ENCODE measurements around the gene DGKI.

Gene DGKI

DNA sequence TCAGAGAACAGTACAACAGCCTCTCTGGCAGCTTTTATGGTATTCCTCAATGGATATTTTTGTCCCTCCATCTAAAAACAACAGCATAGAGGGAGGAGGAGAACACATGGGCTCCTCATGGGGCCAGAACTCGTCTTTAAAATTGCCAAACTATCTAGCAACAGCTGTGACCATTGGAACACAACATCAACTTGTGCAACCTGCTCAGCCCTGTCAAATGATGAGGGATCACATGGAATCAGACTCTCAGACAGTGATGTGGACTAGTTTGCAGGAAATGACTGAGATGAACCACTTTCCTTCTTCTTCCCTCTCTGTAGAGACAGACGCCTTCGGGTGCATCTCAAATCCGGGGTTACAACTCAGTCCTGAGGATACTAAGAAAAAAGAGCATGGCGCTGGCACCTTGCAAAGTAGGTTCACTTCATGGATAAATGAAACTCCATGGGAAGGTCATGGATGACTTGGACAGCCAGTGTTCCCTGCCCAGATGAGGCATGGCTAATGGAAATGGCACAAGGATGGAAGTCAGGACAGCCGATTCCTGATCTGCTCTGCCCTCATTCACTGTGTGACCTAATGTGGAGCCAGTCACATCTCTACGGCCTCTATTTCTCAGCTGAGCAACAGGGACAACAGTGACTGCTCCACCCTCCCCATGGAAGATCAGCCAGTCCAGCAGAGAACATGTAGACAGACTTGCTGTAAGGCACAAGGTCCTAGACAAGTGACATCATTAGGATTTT is 24.6 kb upstream of the DGKI start:
- DNase-seq (ENCODE audit: low spot score), result no peak

DNA sequence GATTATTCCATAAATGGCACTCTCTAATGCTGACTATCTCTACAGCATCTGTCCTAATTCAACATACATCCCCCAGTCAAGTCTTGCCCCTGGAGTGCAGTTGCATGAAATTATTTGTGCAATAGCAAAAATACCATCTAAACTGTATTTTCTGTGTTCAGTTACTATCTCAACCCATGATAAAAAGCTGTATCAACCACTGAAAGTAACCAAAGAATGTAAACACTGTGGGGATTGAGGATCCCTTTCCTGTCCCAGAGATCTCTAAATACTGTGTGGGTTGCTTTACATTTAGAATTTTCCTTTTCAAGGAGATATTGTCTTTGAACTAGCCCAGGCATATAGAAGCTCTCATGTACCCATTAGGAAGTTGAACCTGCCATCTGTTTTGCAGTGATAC is 23.9 kb upstream of the DGKI start:
- no peak for DNase-seq (ENCODE audit: low spot score)

DNA sequence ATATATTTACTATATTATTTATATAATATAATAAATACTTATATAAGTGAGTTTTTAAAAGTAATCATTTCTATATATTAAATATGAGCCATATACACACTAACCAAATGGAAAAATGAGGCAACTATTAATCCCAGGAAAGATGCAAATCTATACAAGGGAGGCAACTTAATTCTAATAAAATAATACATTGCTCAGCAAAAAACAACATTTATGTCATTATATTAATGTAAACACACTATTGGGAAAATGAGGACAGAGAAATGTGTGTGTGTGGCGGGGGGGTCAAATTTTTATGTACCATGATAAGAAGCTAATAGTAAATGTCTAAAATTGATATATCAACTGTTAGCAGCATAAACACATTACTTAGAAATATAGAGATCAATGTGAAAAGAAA is 23.3 kb upstream of the DGKI start:
- DNase-seq (ENCODE audit: low spot score), result no peak

DNA sequence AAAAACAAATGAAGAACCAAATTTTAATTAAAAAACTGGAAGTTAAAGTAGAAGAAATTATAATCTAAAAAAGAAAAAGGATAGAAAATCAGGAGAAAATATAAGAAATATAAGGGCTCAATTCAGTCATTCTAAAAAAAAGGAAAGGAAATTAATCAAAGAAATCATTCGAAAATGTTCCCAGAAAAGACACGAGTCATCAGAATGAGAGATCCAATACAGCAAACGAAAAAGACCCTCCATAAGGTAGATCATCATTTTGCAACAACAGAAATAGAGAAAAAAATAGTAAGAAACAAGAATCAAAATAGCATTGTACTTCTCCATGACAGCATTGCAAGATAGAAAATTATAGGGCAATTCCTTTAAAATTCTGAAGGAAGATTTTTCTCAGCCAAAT is 22.5 kb upstream of the DGKI start:
- no peak for DNase-seq (ENCODE audit: low spot score)

DNA sequence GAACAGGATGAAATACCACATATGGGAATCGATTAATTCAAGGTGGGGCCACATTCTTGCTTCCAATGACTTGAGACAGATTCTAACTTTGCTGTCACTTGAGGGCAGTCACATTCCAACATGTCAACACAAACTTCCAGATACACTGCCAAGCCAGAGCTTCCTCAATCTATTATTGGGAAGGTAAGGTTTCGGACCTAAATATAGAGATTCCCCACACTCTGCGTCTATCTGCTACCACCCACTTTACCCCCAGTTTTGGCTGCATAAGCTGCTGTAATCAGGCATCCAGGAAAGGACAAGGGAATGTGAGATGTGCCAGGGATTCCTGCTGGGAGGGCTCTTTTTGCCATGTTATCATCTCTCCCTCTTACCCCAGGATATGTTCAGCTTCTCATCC is 20.5 kb upstream of the DGKI start:
- DNase-seq (ENCODE audit: low spot score), result no peak

DNA sequence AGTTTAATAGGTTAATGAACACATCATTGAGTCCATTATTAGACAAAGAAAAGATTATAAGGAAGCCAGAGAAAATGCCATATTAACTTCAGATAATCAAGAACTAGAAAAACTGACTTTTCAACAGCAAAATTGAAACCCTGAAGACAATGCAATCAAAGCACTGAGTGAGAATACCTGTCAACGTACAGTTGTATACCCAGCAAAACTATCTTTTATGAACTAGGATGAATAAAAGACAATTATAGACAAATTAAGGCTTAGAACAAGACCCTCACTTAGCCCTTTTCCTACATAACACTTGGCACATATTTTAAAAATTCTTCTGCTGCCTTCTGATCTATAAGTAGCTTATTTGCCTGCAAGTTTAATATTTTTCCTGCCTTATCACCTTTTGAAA is 19.0 kb upstream of the DGKI start:
- no peak for DNase-seq (ENCODE audit: low spot score)

DNA sequence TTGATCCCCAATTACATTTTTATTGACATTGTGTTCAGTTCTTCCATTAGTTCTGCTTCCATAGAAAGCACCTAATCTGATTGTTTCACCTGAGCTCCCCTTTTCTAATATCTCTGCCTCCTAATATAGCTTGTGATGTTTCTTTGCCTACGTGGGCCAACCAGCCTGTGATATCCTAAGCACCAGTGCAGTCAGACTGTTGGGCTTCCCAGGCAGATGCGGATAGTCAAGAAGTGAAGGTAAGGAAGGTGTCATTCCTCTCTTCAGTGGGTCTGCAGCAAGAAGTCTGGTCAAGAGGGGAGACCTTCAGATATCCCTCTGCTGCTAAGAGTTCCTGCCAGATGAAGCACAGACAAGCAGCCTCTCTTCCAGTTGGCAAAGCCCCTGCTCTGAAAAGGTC is 16.2 kb upstream of the DGKI start:
- no peak for DNase-seq (ENCODE audit: low spot score)

DNA sequence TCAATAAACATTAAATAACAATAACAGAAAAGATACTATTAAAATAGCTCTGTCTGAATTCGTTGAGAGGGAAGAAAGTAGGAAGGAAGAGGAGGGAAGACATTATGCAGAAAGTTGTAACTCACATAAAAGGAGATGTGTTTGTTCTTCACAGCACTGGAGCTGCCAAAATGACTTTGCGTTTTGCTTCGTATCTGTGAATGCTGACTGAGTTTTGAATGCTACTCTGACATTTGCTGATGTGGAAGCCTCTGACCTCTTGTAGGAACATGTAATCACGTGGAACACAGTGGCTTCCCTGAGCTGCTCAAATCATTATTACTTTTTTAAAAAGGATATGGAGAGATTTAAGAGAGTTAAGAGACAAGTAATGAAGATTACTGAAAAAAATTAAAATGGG is 15.6 kb upstream of the DGKI start:
- DNase-seq (ENCODE audit: low spot score), result no peak

DNA sequence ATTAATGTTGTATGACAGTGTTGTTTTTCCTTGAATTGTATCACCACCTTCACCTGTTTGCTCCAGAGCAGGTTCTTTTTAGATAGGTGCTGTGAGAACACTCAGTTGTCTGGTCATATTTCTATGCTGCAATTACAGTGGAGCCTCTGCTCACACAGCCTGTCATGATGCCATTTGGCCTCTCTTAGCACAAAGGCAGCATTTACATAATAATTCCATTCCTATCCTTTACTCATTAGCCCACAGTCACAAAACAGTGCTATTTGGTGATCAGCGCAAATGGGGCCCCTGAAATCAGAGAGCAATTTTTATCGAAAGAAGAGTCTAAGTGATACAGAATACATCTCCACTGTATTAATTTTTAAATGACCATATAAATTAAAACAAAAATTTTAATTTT is 13.8 kb upstream of the DGKI start:
- DNase-seq (ENCODE audit: low spot score), result no peak

DNA sequence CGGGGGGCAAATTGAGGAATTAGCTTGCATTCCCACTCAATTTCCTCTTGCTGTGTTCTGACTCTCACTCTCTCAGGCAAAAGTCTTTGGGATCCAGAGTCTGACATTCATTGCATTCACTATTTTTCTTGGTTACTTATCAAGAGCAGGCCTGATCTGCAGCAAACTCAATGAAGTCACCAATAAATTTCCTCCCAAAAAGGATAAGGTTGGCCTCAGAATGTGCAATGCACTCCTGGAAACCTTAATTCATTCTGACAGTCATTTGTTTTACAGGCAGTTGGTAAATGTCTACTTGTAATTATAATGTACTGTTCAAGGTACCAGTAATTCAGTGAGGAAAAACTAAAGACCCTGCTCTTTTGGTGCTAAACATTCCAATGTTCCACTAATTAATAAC is 6.3 kb upstream of the DGKI start:
- no peak for DNase-seq (ENCODE audit: low spot score)

DNA sequence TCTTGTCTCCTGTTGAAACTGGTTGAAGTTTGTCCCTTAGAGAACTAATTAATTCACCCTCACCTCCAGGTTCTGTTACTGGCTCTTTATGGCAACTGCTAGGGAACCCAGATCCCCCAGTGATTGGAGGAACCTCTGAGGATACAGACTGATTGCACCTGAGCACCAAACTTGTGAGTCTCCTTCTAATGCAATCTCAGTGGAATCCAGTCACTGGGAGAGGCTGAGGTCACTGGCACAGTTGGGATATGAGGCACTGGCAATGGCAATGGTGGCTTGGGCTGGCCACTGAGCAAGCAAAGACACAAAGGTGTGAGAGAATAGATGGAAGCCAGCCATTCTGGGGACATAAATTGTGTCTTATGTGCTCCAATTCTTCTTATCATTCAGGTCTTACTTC is 5.3 kb upstream of the DGKI start:
- DNase-seq (ENCODE audit: low spot score), result no peak

DNA sequence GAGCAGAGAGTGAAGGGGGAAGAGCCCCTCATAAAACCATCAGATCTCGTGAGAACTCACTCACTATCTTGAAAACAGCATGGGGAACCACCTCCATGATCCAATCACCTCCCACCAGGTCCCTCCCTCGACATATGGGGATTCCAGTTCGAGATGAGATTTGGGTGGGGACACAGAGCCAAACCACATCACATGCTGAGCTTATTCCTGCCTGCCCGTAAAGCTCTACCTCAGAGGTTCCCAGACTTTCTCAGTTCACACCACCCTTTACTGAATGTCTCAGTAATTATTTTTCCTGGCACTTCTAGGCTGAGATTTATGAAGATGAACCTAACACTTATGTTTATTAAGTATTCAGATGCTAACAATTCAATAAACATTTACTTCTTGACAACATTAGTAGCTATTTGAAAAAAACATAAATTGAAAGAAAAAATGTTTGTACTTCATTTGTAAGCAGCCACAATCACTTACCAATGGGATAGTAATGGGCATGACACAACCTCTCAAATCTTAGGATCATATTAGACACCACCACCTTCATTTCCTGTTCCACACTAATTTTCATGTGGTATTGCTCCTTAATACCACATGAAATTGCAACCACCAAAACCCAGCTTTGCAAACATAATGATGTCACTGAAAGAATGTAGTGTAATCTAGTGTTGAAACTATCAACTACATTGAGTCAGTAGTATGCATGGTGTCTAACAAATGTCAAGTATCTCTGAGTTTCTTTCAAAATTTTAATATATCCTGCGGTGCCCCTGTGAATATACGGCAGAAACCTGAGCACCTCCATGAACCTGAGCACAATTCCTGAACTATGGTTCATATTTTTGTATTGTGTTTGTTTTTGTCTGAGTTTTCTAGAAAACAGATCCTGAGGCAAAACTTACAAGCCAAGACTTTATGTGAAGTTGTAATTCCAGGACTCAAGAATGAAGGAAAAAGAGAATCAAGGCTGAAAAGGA is 4.5 kb upstream of the DGKI start:
- DNase-seq (ENCODE audit: low spot score), result peak; percentile 53

DNA sequence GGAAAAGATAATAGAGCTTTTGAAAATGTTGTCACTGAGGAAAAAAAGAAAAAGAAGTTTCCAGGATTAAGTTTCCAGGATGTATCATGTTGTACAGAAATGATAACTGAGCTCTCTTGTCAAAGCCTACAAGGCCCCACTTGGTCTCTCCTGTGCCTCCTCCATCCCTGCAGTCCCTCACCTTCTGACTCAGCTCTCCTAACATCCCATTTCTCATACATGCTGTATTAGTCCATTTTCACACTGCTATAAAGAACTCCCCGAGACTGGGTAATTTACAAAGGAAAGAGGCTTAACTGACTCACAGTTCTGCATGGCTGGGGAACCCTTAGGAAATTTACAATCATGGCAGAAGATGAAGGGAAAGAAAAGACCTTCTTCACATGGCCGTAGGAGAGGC is 3.8 kb upstream of the DGKI start:
- peak; percentile 63 for DNase-seq (ENCODE audit: low spot score)

DNA sequence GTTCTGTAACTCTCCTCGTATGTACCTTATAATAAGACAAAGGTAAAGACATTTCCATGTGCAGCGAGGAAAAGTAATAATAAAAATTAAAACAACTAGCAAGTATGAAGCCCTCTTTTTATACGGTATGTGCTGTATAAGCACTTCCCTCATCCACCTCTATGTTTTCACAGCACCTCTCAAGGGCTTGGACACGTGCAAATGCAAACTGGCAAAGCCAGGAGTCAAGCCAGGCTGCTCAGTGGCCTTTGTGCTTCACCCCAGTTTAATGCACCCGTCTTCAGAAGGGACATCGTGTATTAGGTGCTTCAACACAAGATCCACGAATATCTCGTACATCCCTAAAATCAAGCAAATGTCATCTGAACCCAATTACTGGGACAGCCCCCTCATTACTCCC is 1.3 kb upstream of the DGKI start:
- no peak for DNase-seq (ENCODE audit: low spot score)

DNA sequence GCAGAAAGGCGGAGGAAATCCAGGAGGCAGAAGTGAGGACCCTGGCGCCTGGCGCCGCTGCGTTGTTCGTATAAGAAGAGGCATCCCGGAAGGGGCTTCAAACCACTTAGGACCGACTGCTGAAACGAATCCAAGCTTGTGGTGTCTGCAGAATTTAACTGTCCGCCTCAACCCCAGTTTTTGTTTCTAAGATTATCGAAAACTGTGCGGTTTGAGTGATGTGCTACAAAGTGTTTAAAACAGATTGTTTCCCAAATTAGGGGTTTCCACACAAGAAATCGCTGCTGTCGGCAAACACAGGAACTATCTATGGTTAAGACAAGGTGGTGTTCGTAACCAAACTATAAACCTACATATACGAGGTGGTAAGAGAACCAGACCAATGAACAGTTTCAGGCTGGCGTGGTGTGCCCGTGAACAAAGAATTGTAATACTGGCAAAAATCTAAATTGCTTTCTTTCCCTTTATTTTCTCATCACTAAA is 835 bp upstream of the DGKI start:
- no peak for DNase-seq (ENCODE audit: low spot score)

DNA sequence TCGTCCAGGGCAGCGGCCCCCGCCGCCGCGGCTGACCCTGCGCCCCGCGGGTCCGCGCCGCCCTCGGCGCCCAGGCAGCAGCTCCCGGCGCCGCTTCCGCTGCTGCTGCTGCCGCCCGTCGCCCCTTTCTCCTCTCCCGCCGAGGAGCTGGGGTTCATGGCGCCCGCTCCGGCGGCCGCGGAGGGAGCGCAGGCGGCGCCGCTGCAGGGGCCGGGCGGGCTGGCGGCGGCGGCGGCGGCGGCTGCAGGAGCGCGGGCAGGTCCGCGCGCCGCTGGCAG is 286 bp downstream of the DGKI start:
- DNase-seq (ENCODE audit: low spot score), result peak; percentile 28

DNA sequence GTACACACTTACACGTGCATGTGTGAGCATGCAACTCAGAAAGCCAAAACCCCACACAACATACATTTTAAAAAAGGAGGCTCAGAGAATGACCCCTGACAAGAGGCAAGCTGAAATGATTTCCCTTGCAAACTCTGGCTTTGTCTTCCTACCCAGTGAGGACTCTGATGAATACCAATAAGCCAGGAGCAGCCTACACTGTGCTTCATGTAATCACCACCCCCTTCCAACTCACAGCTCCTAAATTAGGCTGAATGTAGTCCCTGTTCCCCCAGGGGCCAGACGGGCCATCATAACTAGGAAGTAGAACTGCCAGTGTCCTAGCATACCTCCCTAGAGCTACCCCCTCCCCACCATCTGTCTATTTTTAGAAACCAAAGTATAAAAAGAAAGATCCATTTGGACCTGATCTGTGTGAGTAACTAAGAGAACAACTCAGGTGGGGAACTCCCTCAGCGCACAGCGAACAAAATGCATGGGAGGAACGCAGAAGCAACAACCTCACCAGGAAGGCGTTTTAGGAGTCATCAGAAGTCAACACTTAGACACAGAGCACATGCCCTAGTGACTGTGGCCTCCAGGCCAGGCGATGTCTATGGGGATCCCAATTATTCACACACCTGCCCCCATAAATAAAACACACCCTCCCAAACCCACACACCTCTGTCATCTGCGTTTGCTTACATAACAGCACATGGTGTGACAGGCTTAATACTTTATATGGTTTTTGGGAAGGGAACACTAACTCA is 1.9 kb downstream of the DGKI start:
- DNase-seq (ENCODE audit: low spot score), result no peak

DNA sequence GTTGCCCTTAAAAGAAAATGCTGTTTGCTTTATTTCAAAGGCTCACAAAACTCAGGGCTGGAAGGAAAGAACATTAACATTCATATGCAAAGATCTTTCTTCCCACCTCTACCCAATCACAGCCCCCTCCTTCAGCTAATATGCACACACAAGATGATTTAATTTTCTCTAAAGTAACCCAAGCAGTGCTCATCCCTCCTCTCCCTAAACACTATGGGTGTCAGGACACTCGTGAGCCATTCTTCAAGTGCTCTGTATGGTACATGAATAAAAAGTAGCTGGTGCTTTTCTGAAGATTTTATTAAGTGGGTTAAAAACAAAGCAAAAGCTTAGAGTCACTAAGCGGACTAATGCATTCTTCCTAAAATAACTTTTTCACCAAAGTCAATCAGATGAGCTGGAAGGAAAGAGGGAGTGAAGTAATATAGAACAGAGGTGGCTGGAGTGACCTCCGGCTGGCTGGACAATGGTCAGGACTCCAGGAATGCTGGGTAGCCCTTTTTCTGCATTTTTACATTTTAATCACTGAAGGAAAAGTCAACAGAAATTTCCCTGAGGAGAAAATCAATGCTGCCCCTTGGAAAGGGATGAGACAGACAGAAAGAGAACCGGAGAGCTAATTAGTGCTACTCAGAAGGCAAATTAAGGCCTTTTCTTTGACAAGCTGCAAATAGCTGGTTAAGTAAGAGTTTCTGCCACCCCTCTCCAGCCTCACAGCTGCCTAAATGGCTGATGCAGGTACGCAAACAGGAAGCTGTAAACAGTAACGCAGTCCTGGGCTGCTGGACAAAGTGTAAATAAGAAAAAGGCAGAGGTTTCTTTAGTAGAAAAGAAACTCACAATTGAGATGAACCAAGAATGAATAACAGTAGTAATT is 6.6 kb downstream of the DGKI start:
- no peak for DNase-seq (ENCODE audit: low spot score)

DNA sequence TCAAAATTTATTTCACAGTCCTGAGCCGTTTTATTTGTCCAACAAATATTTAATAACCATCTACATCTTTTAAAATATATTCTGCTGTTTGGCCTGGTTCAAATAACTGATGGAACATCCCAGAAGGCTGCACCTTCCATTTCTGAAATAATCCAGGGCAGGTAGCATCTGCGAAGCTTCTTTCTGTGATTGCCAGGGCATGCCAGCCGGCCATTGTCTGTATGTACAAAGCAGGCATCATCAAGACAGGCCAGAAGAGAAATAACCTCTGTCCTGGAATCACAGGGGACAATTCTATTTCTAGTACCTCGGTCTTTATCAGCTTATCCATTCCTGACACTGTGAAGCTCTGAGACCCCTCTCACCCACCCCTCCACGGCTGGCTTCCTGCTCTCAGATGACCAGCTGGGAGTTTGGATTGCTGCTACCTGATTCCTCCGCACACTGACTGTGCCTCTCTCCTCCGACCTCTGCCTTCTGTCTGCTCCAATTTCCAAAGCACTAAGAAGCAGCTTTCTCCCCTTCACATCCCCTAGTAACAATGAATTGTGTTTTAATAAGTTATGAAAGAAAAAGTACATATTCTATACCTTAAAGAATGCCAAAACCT is 8.0 kb downstream of the DGKI start:
- DNase-seq (ENCODE audit: low spot score), result no peak

DNA sequence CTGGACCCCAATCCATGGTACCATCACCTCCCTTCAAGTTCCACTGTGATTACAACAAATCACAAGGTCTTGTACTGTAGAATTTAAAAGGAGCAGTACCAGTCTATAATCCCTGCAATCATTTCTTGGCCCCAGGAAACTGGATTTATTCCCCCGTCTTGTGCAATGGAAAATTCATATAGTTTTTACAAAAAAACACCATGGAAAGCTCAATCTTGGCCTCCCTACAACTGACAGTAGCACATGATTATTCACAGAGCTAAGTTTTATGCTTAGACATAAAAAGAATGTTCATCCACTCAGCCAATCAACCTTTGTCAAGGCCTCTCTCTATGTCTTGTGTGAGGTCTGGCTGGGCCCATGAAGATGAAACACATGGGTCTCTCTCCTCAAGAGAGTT is 10.2 kb downstream of the DGKI start:
- no peak for DNase-seq (ENCODE audit: low spot score)

DNA sequence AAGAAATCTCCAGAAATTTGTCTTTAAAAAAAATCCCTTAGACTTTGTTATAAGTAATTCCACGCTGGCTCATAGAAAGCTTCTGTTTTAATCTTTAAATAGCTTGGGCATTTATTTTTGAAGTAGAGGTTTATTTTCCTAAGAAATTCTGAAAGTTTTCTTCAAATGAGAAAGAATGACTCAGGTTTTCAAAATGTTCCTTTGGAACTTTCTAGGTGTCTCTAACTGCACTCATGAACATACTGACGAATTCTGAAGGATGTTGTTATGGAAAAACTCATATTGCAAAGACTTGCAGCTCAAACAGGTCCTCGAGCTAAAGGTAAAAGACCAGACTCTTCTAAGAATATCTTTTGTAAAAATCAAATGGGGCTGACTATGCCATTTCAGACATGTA is 10.7 kb downstream of the DGKI start:
- no peak for DNase-seq (ENCODE audit: low spot score)

All from kidney tubule cell (primary cell).